ENCODE measurements around the gene BORA. TPM values are rescaled to one million over a fixed set of nuclear protein-coding genes. Genes with fewer than 3 reads are reported as not detected.

BORA gene
- total and polyA plus RNA-seq, 10 of the 15 experiments (the other 5 are each of a cell fraction or from before 2014, with no cell fraction given): 15.1 to 38.7 (median 23.2) TPM

- Histone ChIP-seq H3K4me3 (no peak overlapping the region), H3K36me3 (ENCODE audit: control insufficient read depth in 2 of 2, insufficient read depth in 2 of 2, low read length in 1 of 2) (no peaks in the 10 kb centered on the region), H4K20me1 (ENCODE audit: control insufficient read depth, insufficient read depth) (no peaks in the 10 kb centered on the region), H3K27me3 (replicated peaks in 1 of 2; ENCODE audit: control insufficient read depth in 2 of 2, insufficient read depth in 2 of 2, low read length in 1 of 2) (no peaks in the 10 kb centered on the region; a peak in 1 of 4 replicates), H3K9ac (ENCODE audit: control insufficient read depth, insufficient read depth, low read length) (no peak overlapping the region), H2AFZ (ENCODE audit: control insufficient read depth, low read depth, low read length) (no peak overlapping the region), H3K4me2 (ENCODE audit: control insufficient read depth, insufficient read depth) (no peak overlapping the region), H3K4me1 (ENCODE audit: control insufficient read depth, insufficient read depth, low read length) (no peaks in the 10 kb centered on the region), H3K27ac (ENCODE audit: control insufficient read depth, insufficient read depth) (no peak overlapping the region), H3K79me2 (ENCODE audit: control insufficient read depth, insufficient read depth, low read length) (no peaks in the 10 kb centered on the region), H3K9me3 (replicated peaks; ENCODE audit: control insufficient read depth, insufficient read depth, low read length) (no peaks in the 10 kb centered on the region; the same call in 2 of the 3 replicates)
- no TSS peak for BruUV-seq (replicated peaks)
- SMC1A ChIA-PET (ENCODE audit: uncharacterized antibody, unreplicated experiment): no interaction called here
- no peak for ATAC-seq
- intact Hi-C loops (cut with micrococcal nuclease; ENCODE audit: unreplicated experiment) (no loop called here), in situ Hi-C loops (cut with MboI) (no loop called here)
- POLR2A ChIA-PET: no interaction called here
- TF ChIP-seq POU2F2 (IDR thresholded peaks at IDR 0.05; ENCODE audit: borderline replicate concordance, low read depth, low read length) (no peak), ZNF592 (IDR thresholded peaks at IDR 0.05) (no peak), RBBP5 (conservative IDR thresholded peaks at IDR 0.05) (no peak), TCF12 (IDR thresholded peaks at IDR 0.05; ENCODE audit: low read depth, low read length) (no peak), GABPA (IDR thresholded peaks at IDR 0.05; ENCODE audit: low read depth) (no peak), IKZF2 (IDR thresholded peaks at IDR 0.05) (no peak), ZBTB11 (CRISPR knock-in tag; IDR thresholded peaks at IDR 0.05) (no peak), HCFC1 (IDR thresholded peaks at IDR 0.05; ENCODE audit: low read length) (no peak), RAD21 (IDR thresholded peaks at IDR 0.05; ENCODE audit: insufficient read depth, low read depth, low read length) (no peak)
- no peak for FAIRE-seq
- 10% methylated on average over 5 of the region's 5 CpGs for WGBS (ENCODE audit: insufficient coverage, insufficient replicate concordance, low lambda C conversion rate, missing lambda C conversion rate)
- no peak for DNase-seq (ENCODE audit: low read depth, low spot score)
- CTCF ChIA-PET: no interaction called here
- RAD21 ChIA-PET (ENCODE audit: unreplicated experiment): no interaction called here
These were observed 34.7 kb upstream of the BORA start for GRCh38 chr13:72692884-72693514.
